Breast epithelium (tissue), 3 donors: ENCODE measurements around the gene LYPD3.

Experiments used
- POLR2A ChIP-seq: fragments of 450-650 bp; IDR thresholded peaks from one replicate; pipeline ENCODE4 v1.6.1; 2016; ENCODE audit warnings: antibody characterized with exemption, mild to moderate bottlenecking, moderate library complexity
- TF ChIP-seq, protein P1 (sequence below), 3 donors: fragments of 450-650 bp; IDR thresholded peaks; one replicate each; pipeline ENCODE4 v1.5.1; 2016 to 2017; ENCODE audit warnings: antibody characterized with exemption in 3 of 3, mild to moderate bottlenecking in 3 of 3, moderate library complexity in 3 of 3

DNA sequence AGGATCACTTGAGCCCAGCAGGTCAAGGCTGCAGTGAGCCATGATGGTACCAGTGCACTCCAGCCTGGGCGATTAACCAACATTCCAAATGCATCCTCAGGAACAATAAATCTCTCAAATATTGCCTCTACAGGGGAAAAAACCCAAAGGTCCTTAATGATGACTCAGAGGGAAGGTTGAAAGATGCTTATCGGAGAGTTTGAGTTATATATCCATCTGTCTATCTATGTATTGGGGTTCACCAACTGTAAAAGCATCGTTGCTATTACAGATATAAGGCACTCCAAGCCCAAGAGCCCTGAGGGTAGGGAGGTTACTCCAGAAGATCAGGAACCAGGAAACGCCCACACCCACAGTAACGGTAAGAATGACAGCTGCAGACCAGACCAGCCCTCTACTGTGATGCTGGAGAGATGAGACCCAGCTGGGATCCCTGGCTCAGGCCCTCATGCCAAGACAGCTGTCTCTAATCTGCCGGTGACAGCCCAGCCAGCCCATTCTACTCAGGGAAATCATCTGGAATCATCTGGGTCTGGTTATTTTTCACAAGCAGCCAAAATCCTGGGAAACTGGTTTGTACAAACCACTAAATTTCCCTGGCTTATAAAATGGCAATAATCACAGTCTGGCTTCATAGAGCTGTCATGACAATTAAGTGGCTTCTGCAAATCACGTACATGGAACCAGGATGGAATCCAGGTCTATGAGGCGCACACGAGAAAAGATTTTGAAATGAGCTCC is 26.9 kb downstream of the LYPD3 start:
- TF ChIP-seq, protein P1, sequence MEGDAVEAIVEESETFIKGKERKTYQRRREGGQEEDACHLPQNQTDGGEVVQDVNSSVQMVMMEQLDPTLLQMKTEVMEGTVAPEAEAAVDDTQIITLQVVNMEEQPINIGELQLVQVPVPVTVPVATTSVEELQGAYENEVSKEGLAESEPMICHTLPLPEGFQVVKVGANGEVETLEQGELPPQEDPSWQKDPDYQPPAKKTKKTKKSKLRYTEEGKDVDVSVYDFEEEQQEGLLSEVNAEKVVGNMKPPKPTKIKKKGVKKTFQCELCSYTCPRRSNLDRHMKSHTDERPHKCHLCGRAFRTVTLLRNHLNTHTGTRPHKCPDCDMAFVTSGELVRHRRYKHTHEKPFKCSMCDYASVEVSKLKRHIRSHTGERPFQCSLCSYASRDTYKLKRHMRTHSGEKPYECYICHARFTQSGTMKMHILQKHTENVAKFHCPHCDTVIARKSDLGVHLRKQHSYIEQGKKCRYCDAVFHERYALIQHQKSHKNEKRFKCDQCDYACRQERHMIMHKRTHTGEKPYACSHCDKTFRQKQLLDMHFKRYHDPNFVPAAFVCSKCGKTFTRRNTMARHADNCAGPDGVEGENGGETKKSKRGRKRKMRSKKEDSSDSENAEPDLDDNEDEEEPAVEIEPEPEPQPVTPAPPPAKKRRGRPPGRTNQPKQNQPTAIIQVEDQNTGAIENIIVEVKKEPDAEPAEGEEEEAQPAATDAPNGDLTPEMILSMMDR (IDR thresholded peaks at IDR 0.05), result no peak
- TF ChIP-seq POLR2A, result no peak
